C4-2B (cell line): ENCODE results near the gene INPP5J.

Experiments
- H3K27ac ChIP-seq: fragments of 450-650 bp; 2 replicates; pipeline ENCODE4 v1.5.1; 2017
- ZFX ChIP-seq: fragments of 450-650 bp; IDR thresholded peaks from 2 replicates; pipeline ENCODE4 v1.6.1; 2017
- TF ChIP-seq, protein P1 (sequence below): fragments of 450-650 bp; conservative IDR thresholded peaks from 2 replicates; pipeline ENCODE4 v1.5.1; 2017; ENCODE audit warnings: mild to moderate bottlenecking

INPP5J gene

DNA sequence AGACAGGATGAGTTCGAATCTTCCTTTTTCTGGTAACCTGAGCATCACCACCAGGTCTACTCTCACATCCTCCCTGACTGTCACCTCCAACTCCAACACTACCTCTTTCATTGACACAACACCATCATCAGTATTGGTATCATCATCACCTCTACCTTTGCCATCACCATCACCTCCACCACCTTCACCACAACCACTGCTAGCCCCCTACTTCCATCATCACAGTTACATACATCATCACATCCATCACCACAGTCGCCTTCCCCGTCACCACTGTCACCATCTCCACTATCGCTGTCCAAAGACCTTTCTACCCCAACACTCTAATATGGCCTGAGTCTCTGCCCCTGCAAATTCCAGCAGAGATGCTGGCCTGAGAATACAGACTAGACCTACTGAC is 1.4 kb upstream of the INPP5J start:
- H3K27ac ChIP-seq, result peak overlapping the region; percentile 80
- TF ChIP-seq ZFX, result no peak
- TF ChIP-seq, protein P1, sequence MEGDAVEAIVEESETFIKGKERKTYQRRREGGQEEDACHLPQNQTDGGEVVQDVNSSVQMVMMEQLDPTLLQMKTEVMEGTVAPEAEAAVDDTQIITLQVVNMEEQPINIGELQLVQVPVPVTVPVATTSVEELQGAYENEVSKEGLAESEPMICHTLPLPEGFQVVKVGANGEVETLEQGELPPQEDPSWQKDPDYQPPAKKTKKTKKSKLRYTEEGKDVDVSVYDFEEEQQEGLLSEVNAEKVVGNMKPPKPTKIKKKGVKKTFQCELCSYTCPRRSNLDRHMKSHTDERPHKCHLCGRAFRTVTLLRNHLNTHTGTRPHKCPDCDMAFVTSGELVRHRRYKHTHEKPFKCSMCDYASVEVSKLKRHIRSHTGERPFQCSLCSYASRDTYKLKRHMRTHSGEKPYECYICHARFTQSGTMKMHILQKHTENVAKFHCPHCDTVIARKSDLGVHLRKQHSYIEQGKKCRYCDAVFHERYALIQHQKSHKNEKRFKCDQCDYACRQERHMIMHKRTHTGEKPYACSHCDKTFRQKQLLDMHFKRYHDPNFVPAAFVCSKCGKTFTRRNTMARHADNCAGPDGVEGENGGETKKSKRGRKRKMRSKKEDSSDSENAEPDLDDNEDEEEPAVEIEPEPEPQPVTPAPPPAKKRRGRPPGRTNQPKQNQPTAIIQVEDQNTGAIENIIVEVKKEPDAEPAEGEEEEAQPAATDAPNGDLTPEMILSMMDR, result no peak

DNA sequence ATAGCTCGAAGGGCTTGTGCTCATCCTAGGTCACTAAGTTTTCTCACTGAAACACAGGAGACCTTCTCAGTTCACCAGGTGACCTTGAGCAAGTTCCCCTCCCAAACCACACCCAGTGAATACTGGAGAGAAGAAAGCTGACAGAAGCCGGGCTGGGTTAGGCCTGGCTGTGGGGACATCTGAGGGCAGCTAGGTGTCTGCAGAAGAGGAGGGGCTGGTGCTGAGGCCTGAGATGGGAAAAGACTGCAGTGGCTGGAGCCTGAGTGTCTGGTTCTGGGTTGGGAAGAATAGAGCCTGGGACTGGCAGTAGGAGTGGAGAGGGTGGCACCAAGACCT is 602 bp upstream of the INPP5J start:
- TF ChIP-seq ZFX, result no peak
- TF ChIP-seq, protein P1, result no peak
- H3K27ac ChIP-seq, result peak overlapping the region; percentile 80

DNA sequence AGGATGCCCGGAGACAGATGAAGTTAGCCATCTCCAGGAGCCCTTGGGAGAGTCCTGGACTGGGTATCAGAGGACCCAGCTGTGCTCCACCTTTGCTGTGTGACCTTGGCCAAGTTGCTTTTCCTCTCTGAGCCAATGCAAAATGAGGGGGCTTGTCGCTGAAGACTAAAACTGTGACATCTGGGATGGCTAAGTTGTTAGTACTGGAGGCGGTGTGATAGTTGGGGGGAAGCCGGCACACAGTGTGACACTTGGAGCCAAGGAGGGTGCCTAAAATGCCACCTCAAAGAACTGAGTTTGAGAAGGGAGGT is 481 bp downstream of the INPP5J start:
- H3K27ac ChIP-seq, result peak overlapping the region; percentile 80
- no peak for TF ChIP-seq ZFX
- TF ChIP-seq, protein P1, result no peak

GRCh38 chr22:31124290-31124689 is 1.5 kb downstream of the INPP5J start:
- TF ChIP-seq, protein P1, result no peak
- no peak for TF ChIP-seq ZFX

GRCh38 chr22:31124811-31125465 is 2.2 kb downstream of the INPP5J start:
- no peak for TF ChIP-seq ZFX
- TF ChIP-seq, protein P1, result no peak
- no peak overlapping the region for H3K27ac ChIP-seq

More at GRCh38 chr22:31124290-31124689, 1.5 kb downstream of the INPP5J start:
- no peak overlapping the region for H3K27ac ChIP-seq

- no peak for TF ChIP-seq ZFX
- TF ChIP-seq, protein P1, result no peak
- no peak overlapping the region for H3K27ac ChIP-seq
Observed at GRCh38 chr22:31125521-31126117, 2.9 kb downstream of the INPP5J start.

GRCh38 chr22:31126128-31126868 is 3.5 kb downstream of the INPP5J start:
- no peak for TF ChIP-seq ZFX
- TF ChIP-seq, protein P1, result no peak
- H3K27ac ChIP-seq, result no peak overlapping the region
